ENCODE measurements around the gene SLC39A11. TPM values are rescaled to one million over a fixed set of nuclear protein-coding genes. Genes with fewer than 3 reads are reported as not detected.
"Not testable (repeated sequence)": the region's sequence is repeated elsewhere in the genome, so short reads cannot be mapped to it uniquely, and the experiment has no call there.

The SLC39A11 gene
- total RNA-seq, 1 donor from 2014 or later, result 16.3 TPM

DNA sequence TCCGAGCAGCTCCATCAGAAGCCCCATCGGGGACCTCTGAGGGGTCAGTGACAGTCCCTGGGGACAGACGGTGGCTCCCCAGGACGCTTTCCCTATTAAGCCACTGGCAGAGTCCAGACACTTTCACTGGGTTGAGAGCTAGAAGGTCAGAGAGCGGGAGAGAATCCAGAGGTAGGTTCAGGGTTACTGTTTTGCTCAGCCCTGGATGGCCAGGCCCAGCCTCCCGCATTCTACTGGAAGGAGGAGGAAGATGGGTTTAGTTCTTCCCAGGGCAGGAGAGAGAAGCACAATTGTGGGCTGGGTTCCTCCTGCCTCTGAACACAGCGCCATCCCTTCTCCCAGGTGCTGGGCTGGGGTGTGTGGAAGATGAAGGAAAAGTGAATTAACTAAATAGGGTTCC, 452.8 kb downstream of the SLC39A11 start:
- Mint-ChIP-seq H3K9me3 (ENCODE audit: unreplicated experiment) (no peaks in the 10 kb centered on the region), H3K36me3 (ENCODE audit: unreplicated experiment) (peaks cover 4% of the 10 kb centered on the region), H3K27me3 (ENCODE audit: unreplicated experiment) (peaks cover 3% of the 10 kb centered on the region), H3K4me1 (ENCODE audit: low read depth, unreplicated experiment) (no peaks in the 10 kb centered on the region), H3K4me3 (ENCODE audit: unreplicated experiment) (no peak overlapping the region), H3K27ac (ENCODE audit: unreplicated experiment) (no peak overlapping the region)
- TF ChIP-seq, protein P1, sequence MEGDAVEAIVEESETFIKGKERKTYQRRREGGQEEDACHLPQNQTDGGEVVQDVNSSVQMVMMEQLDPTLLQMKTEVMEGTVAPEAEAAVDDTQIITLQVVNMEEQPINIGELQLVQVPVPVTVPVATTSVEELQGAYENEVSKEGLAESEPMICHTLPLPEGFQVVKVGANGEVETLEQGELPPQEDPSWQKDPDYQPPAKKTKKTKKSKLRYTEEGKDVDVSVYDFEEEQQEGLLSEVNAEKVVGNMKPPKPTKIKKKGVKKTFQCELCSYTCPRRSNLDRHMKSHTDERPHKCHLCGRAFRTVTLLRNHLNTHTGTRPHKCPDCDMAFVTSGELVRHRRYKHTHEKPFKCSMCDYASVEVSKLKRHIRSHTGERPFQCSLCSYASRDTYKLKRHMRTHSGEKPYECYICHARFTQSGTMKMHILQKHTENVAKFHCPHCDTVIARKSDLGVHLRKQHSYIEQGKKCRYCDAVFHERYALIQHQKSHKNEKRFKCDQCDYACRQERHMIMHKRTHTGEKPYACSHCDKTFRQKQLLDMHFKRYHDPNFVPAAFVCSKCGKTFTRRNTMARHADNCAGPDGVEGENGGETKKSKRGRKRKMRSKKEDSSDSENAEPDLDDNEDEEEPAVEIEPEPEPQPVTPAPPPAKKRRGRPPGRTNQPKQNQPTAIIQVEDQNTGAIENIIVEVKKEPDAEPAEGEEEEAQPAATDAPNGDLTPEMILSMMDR (IDR thresholded peaks at IDR 0.05; ENCODE audit: partially characterized antibody, unreplicated experiment), result no peak
- DNase-seq, result no peak

GRCh38 chr17:72638932-72639331, 453.6 kb downstream of the SLC39A11 start:
- H3K27me3 Mint-ChIP-seq (ENCODE audit: unreplicated experiment); H3K4me1 Mint-ChIP-seq (ENCODE audit: low read depth, unreplicated experiment); DNase-seq; H3K36me3 Mint-ChIP-seq (ENCODE audit: unreplicated experiment); H3K4me3 Mint-ChIP-seq (ENCODE audit: unreplicated experiment); H3K9me3 Mint-ChIP-seq (ENCODE audit: unreplicated experiment); H3K27ac Mint-ChIP-seq (ENCODE audit: unreplicated experiment): not testable (repeated sequence)

GRCh38 chr17:72635034-72635635, 457.4 kb downstream of the SLC39A11 start:
- TF ChIP-seq, protein P1 (IDR thresholded peaks at IDR 0.05; ENCODE audit: partially characterized antibody, unreplicated experiment), result no peak
- peaks cover 4% of the 10 kb centered on the region for H3K4me1 Mint-ChIP-seq (ENCODE audit: low read depth, unreplicated experiment)
- no peaks in the 10 kb centered on the region for H3K9me3 Mint-ChIP-seq (ENCODE audit: unreplicated experiment)
- H3K36me3 Mint-ChIP-seq (ENCODE audit: unreplicated experiment), result peaks cover 4% of the 10 kb centered on the region
- no peak for DNase-seq
- no peak overlapping the region for H3K4me3 Mint-ChIP-seq (ENCODE audit: unreplicated experiment)
- peaks cover 2% of the 10 kb centered on the region for H3K27me3 Mint-ChIP-seq (ENCODE audit: unreplicated experiment)
- H3K27ac Mint-ChIP-seq (ENCODE audit: unreplicated experiment), result no peak overlapping the region

GRCh38 chr17:72634621-72635020, 457.9 kb downstream of the SLC39A11 start:
- H3K4me3 Mint-ChIP-seq (ENCODE audit: unreplicated experiment), result no peak overlapping the region
- no peak overlapping the region for H3K27ac Mint-ChIP-seq (ENCODE audit: unreplicated experiment)
- peaks cover 4% of the 10 kb centered on the region for H3K4me1 Mint-ChIP-seq (ENCODE audit: low read depth, unreplicated experiment)
- no peaks in the 10 kb centered on the region for H3K9me3 Mint-ChIP-seq (ENCODE audit: unreplicated experiment)
- H3K27me3 Mint-ChIP-seq (ENCODE audit: unreplicated experiment), result peaks cover 2% of the 10 kb centered on the region
- no peak for DNase-seq
- H3K36me3 Mint-ChIP-seq (ENCODE audit: unreplicated experiment), result peaks cover 4% of the 10 kb centered on the region
- TF ChIP-seq, protein P1 (IDR thresholded peaks at IDR 0.05; ENCODE audit: partially characterized antibody, unreplicated experiment), result no peak

DNA sequence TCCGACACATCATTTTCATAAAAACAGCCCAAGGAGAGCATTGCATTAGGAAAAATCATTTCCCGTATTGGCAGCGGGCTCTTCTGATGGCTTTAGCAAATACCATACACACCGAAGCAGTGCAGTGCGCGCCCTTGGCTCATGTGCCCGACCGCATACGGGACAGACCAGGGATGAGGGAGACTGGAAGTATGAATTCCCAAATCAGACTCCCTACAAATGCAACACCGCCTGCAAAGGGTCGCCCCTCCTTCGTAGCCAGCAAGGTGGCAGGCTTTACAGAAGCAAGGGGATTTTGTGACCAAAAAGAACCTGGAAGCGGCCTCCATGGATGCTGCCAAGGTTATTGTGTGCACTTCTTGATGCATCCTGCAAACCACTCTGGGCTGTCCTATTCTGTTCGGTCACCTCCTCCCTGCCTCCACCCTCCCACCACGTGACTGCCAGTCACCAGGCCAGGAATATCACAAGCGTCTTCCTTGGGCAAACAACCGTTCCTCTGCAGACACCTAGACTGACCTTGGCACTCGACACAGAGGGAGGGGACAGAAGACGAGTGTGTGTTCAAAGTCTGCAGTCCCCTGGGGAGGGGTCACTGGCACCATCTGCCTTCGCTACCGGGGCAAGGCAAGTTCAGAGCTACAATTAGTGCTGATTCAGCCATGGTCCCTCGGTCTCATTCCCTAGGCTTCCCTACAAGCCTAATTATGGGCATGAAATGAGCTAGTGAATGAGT, 460.4 kb downstream of the SLC39A11 start:
- Mint-ChIP-seq H3K27ac (ENCODE audit: unreplicated experiment) (no peak overlapping the region), H3K9me3 (ENCODE audit: unreplicated experiment) (peaks cover 2% of the 10 kb centered on the region), H3K27me3 (ENCODE audit: unreplicated experiment) (peaks cover 2% of the 10 kb centered on the region), H3K4me1 (ENCODE audit: low read depth, unreplicated experiment) (peaks cover 4% of the 10 kb centered on the region), H3K4me3 (ENCODE audit: unreplicated experiment) (peak overlapping the region; percentile 46), H3K36me3 (ENCODE audit: unreplicated experiment) (peaks cover 5% of the 10 kb centered on the region)
- TF ChIP-seq, protein P1 (IDR thresholded peaks at IDR 0.05; ENCODE audit: partially characterized antibody, unreplicated experiment), result no peak
- peak; percentile 55 for DNase-seq
